EL (cell line): ENCODE results near the gene PRKCH.
A peak's percentile ranks its signal among the peaks of the same experiment; 100 is the strongest.

Experiments
- DNase-seq: peaks from one replicate; pipeline ENCODE4 v3.0.0-alpha.2; 2016

Gene PRKCH

GRCh38 chr14:61341275-61342206 lies 20.2 kb downstream of the PRKCH start:
- DNase-seq: no peak

DNA sequence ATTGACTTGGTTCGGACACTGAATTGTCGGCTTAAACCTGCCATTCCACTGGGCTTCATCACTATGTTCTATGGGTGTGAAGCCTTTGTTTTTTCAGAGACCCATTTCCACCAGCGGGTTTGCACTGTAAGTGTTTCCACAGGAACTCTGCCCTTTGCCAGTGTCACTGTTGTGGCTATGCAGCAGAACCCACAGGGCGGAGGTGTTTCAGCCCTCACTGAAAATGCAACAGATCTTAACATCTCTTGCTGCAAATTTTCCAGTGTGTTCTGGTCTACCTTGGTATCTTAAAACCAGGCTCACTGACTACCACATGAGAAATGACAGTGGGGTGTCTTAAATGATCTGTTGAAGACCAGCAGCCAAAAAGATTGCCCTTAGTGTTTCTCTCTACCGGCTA lies 21.1 kb downstream of the PRKCH start:
- DNase-seq: no peak

GRCh38 chr14:61342932-61343331 lies 21.6 kb downstream of the PRKCH start:
- no peak for DNase-seq

GRCh38 chr14:61343471-61343870 lies 22.1 kb downstream of the PRKCH start:
- no peak for DNase-seq

DNA sequence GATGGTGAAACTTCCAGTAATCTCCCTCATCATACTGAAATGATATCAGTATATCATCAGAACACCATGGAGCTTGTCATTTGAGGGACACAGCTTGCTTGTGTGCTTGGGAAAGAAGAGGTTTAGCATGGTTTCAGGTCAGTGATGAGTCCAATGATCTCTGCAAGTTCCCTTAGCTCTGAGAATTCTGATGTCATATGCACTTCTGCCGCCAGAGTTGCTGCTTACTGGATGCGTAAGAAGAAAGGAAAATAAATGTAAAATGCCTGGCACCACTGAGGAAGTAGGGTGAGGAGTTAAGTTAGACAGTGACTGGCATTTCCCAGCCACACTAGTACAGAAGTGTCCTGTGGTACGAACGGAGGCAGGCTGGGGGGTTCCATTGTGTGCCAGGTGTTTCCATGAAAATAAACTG lies 22.6 kb downstream of the PRKCH start:
- DNase-seq: no peak

- DNase-seq: no peak
Measured at GRCh38 chr14:61344437-61345150, 23.2 kb downstream of the PRKCH start.

DNA sequence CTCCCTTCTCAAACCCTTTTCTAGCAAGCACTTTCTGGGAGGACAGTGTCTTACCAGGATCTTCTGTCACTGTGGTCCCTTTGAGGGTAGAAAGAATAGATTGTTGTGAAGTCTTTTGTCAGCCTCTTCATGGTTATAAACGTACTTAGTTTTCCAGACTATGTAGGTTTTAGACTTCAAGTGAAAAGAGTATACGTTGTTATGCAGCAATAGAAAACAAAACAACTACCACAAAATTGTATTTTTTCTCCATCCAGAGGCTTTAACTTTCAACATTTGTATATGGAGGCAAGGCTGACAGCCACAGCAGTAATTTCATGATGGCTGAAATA lies 23.7 kb downstream of the PRKCH start:
- no peak for DNase-seq

- no peak for DNase-seq
Measured at GRCh38 chr14:61346221-61346620, 24.8 kb downstream of the PRKCH start.

GRCh38 chr14:61346793-61347192 lies 25.4 kb downstream of the PRKCH start:
- DNase-seq: no peak

GRCh38 chr14:61347826-61348443 lies 26.6 kb downstream of the PRKCH start:
- no peak for DNase-seq

DNA sequence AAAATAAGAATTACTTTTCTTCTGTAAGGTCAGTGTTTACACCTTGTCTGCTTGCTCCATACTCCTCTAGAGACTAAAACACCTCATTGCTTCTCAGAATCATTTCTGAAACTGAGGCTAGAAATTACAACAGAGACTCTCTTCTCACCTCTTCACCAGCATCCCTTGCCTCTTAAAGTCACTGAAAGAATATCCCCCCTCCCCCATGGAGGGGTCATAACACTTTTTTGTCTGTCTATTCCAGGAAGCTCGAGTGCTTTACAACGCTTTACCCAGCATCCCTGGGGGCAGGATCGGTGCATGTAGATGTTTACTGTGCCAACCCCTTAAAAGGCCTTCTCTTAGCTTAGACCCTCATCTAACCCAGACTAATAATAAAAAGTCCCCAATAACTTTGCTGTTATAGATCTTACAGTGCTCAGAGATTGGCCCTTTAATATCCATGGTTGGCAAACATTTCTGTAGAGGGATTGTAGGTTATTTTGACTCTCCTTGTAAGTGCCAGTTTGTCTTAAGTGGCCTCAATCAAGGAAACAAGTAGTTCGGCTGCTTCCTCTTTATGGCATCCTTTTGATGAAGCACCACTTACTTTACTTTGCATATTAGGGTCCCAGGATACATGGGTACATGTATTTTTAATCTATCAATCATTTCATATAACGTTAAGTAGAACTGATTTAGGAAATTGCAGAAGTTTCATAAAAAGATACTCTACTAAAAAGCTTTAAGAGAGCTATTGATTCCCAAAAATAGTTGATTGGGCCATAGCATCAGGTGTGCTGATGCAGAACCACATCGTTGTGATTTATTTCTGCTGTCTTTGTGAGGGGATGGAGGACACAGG lies 29.3 kb downstream of the PRKCH start:
- no peak for DNase-seq

DNA sequence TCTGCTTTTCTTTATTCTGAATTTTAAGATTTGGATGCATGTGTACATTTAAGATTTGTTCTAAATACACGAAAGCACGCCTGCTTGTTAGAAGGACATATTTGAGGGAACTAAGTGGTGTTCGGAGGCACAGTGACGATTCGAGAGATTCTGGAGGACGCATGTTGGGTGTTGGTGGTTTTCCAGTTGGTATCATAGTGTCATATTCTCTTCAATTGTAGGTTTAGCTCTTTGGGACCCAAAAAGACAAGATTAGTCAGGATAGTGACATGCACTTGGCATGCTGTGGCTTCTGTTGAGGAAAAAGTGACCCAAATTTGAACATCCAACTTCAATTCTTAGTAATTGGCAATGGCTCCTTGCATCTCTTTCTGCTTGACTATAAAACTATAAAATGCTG lies 30.1 kb downstream of the PRKCH start:
- DNase-seq: no peak

GRCh38 chr14:61355892-61356325 lies 34.5 kb downstream of the PRKCH start:
- peak; percentile 76 for DNase-seq

GRCh38 chr14:61357123-61357522 lies 35.7 kb downstream of the PRKCH start:
- no peak for DNase-seq

DNA sequence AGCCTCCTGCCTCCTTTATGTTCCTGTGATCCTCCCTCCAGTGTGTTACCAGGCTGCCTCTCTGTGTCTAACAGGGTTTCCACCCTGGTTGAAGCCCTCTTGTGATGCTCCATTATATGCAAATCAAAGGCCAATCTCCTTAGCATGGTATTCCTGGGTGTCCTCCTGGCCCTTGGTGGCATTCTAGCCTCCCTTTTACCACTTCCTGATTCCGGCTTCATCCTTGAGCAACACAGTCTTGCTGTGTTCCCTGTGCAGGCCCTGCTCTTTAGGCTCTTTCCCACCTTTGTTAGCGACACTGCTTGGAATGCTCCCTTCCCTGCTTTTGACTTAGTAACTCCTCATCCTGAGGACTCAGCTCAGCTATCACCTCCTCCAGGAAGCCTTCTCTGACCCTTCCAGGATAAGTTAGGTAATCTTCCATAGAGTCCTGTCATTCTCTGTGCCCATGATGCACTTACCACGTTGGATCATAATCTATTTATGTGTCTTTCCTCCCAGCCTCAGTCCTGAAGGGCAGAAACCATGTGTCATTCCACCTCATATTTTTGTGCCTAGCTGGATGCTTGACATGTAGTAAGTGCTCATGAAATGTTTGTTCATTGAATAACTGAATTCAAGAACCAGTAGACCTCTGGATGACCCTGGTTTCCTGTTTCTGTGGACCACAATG lies 37.3 kb downstream of the PRKCH start:
- DNase-seq: no peak

- no peak for DNase-seq
Measured at GRCh38 chr14:61360796-61361525, 39.6 kb downstream of the PRKCH start.

DNA sequence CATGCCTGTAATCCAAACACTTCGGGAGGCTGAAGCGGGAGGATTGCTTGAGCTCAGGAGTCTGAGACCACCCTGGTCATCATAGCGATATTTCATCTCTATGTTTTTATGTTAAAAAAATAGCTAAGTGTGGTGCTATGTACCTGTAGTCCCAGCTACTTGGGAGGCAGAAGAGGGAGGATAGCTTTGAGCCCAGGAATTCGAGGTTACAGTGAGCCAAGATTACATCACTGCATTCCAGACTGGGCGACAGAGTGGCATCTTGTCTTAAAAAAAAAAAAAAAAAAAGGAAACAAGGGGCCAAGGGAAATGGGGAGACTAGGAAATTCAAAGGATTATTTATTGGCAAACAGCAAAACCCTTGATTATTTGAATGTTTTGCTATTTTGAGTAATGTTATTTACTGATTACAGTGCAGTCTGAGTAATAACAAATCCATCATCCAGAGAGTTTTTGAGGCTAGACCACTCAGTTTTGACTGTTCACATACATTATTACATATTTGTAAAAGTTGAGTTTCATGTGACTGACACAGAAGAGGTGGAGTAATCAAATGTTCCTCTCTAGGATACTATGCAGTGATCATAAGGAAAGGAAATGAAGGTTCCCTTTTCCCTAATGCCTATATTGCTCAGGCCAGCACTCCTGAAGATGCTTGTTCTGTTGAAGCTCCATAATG lies 40.8 kb downstream of the PRKCH start:
- no peak for DNase-seq

GRCh38 chr14:61364243-61364642 lies 42.9 kb downstream of the PRKCH start:
- no peak for DNase-seq

GRCh38 chr14:61365667-61366212 lies 44.4 kb downstream of the PRKCH start:
- DNase-seq: no peak

DNA sequence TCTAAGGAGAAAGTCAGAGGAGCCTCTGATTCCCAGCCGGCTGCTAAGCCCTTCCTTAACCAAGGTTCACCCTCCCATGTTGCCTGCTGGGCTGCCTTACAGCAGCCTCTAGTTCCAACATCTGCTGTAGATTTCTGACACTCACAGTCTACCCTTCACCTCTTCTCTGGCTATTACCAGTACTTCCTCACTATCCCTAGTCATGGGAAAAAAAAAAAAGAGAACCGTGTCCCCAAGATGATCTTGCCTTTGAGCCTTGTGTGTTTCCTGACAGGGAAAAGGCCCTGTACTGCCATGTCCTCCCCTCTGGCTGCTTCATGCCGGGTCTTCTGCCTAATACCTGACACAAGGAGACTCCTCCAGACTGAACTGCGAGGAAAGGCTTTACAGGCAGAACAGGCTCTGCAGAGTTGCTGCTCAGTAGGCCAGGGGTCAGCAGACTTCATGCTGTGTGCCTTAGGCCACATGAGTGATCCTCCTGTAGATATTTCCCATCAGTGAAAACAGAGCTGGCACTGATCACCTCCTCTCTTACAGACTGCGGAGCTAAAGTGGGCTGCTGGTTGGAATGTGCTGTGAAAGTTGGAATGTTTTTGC lies 46.8 kb downstream of the PRKCH start:
- no peak for DNase-seq
